ENCODE results near the gene ABLIM2. TPM values are rescaled to one million over a fixed set of nuclear protein-coding genes. Genes with fewer than 3 reads are reported as not detected.

Gene ABLIM2
- total RNA-seq, 1 experiment from 2014 or later = 6.1 TPM

DNA sequence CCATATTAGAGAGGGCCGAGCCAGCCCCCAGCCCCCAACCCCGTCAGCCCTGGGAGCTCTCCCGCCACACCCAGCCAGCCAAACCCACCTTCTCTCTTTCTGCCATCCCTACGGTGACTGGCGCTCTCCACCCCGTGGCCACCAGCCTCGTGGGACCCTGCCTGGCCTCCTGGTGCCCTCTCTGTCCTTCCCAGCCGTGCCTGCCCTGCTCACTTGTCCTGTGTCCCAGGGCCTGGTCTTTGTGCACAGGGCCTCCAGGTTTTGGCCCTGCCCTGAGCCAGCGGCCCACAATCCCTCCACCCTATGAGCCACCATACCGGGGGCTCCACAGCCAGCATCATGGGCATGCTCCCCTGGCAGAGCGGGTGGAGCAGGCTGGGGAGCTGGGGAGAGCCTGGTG is 77.4 kb downstream of the ABLIM2 start:
- ChIA-PET CTCF (no interaction called here), RAD21 (ENCODE audit: low non-redundant PET in 1 of 2, low total read pairs in 2 of 2, uncharacterized antibody in 2 of 2, unreplicated experiment in 2 of 2) (no interaction called here), POLR2A (no interaction called here)
- H3K27ac ChIP-seq (ENCODE audit: low read depth, low read length) = no peak overlapping the region
- H3K79me2 ChIP-seq (ENCODE audit: insufficient read depth, low read length) = no peaks in the 10 kb centered on the region
- H3K4me1 ChIP-seq (ENCODE audit: control insufficient read depth in 1 of 2, insufficient read depth in 2 of 2, low read length in 2 of 2) = no peaks in the 10 kb centered on the region
- H3K27me3 ChIP-seq (ENCODE audit: insufficient read depth, low read length) = no peaks in the 10 kb centered on the region
- no peaks in the 10 kb centered on the region for H3K36me3 ChIP-seq (ENCODE audit: control insufficient read depth in 1 of 2, insufficient read depth in 2 of 2, low read length in 2 of 2)
- no peaks in the 10 kb centered on the region for H4K20me1 ChIP-seq (ENCODE audit: insufficient read depth)
- H3K9ac ChIP-seq (ENCODE audit: low read length) = no peak overlapping the region
- H2AFZ ChIP-seq (ENCODE audit: low read depth, low read length, poor library complexity, severe bottlenecking) = no peak overlapping the region
- no peaks in the 10 kb centered on the region for H3K9me2 ChIP-seq (ENCODE audit: insufficient read depth)
- no TSS peak for BruUV-seq (replicated peaks)
- intact Hi-C loops (cut with micrococcal nuclease) = no loop called here
- DNase-seq (ENCODE audit: low read depth, low spot score) (no peak), ATAC-seq (no peak)
- H3K4me2 ChIP-seq (ENCODE audit: low read length) = no peak overlapping the region
- no peaks in the 10 kb centered on the region for H3K9me3 ChIP-seq (ENCODE audit: control insufficient read depth in 1 of 2, insufficient read depth in 1 of 2, low read depth in 1 of 2, low read length in 2 of 2)
- H3K4me3 ChIP-seq (replicated peaks in 1 of 2; ENCODE audit: low read depth in 1 of 2, low read length in 2 of 2) = no peak overlapping the region
- TF ChIP-seq, protein P1, sequence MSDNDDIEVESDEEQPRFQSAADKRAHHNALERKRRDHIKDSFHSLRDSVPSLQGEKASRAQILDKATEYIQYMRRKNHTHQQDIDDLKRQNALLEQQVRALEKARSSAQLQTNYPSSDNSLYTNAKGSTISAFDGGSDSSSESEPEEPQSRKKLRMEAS (IDR thresholded peaks at IDR 0.05) = no peak
- TF ChIP-seq SIN3A (IDR thresholded peaks at IDR 0.05; ENCODE audit: low read depth) (no peak), CBX3 (IDR thresholded peaks at IDR 0.05; ENCODE audit: low read depth) (no peak), ZFX (IDR thresholded peaks at IDR 0.05) (no peak)

DNA sequence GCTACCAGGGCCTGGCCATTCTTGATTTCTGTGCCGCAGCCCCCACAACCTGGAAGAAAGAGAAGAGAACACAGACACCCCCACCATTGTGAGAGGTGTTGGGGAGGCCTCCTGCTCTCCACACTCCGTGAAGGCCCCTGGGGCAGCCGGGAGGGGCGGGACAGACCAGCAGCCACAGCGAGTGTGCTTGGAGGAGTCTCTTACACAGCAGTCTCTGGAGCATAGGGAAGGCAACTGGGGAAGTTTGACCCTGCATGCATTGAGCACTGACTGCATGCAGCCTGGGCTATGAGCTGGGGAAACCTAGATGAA is 77.9 kb downstream of the ABLIM2 start:
- ChIA-PET POLR2A (no interaction called here), CTCF (no interaction called here), RAD21 (ENCODE audit: low non-redundant PET in 1 of 2, low total read pairs in 2 of 2, uncharacterized antibody in 2 of 2, unreplicated experiment in 2 of 2) (no interaction called here)
- no peaks in the 10 kb centered on the region for H3K27me3 ChIP-seq (ENCODE audit: insufficient read depth, low read length)
- no peak overlapping the region for H2AFZ ChIP-seq (ENCODE audit: low read depth, low read length, poor library complexity, severe bottlenecking)
- H3K4me3 ChIP-seq (replicated peaks in 1 of 2; ENCODE audit: low read depth in 1 of 2, low read length in 2 of 2) = no peak overlapping the region
- no peaks in the 10 kb centered on the region for H3K9me3 ChIP-seq (ENCODE audit: control insufficient read depth in 1 of 2, insufficient read depth in 1 of 2, low read depth in 1 of 2, low read length in 2 of 2)
- no peaks in the 10 kb centered on the region for H3K9me2 ChIP-seq (ENCODE audit: insufficient read depth)
- no peaks in the 10 kb centered on the region for H4K20me1 ChIP-seq (ENCODE audit: insufficient read depth)
- no peak overlapping the region for H3K4me2 ChIP-seq (ENCODE audit: low read length)
- DNase-seq (ENCODE audit: low read depth, low spot score) = no peak
- H3K79me2 ChIP-seq (ENCODE audit: insufficient read depth, low read length) = no peaks in the 10 kb centered on the region
- no peak for TF ChIP-seq JUND (IDR thresholded peaks at IDR 0.05)
- TF ChIP-seq SRF (IDR thresholded peaks at IDR 0.05; ENCODE audit: low read depth) = no peak
- TF ChIP-seq RAD21 (IDR thresholded peaks at IDR 0.05; ENCODE audit: low read depth) = no peak
- TF ChIP-seq CEBPB (IDR thresholded peaks at IDR 0.05; ENCODE audit: low read depth) = no peak
- TF ChIP-seq, protein P2, sequence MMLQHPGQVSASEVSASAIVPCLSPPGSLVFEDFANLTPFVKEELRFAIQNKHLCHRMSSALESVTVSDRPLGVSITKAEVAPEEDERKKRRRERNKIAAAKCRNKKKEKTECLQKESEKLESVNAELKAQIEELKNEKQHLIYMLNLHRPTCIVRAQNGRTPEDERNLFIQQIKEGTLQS (IDR thresholded peaks at IDR 0.05) = no peak
- no peaks in the 10 kb centered on the region for H3K4me1 ChIP-seq (ENCODE audit: control insufficient read depth in 1 of 2, insufficient read depth in 2 of 2, low read length in 2 of 2)
- ATAC-seq = no peak
- intact Hi-C loops (cut with micrococcal nuclease) = no loop called here
- no peaks in the 10 kb centered on the region for H3K36me3 ChIP-seq (ENCODE audit: control insufficient read depth in 1 of 2, insufficient read depth in 2 of 2, low read length in 2 of 2)
- BruUV-seq (replicated peaks) = no TSS peak
- H3K9ac ChIP-seq (ENCODE audit: low read length) = no peak overlapping the region
- H3K27ac ChIP-seq (ENCODE audit: low read depth, low read length) = no peak overlapping the region
